Retina (tissue), 1 donor: Measurements from ENCODE around the gene ZC3HAV1L.
A peak's percentile ranks its signal among the peaks of the same experiment; 100 is the strongest.
"Not testable (repeated sequence)": the region's sequence is repeated elsewhere in the genome, so short reads cannot be mapped to it uniquely, and the experiment has no call there.

Experiments
- DNase-seq: peaks from one replicate; pipeline ENCODE4 v3.0.0-alpha.2; 2016

ZC3HAV1L gene

GRCh38 chr7:139051655-139052054 is 15.8 kb upstream of the ZC3HAV1L start:
- no peak for DNase-seq

DNA sequence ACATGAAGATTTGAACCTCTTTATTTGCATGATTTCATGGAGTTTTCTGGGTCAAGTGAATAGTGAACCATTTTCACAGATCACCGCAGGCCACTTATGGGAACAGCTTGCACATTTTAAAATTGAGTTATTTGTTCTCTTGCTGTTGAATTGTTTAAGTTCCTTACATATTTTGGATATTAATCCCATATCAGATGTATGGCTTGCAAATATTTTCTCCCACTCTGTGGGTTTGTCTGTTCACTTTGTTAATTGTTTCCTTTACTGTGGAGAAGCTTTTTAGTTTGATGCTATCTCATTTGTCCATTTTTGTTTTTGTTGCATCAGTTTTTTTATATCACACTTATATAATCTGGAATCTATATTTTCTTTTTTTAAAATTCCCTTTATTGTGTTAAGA is 14.1 kb upstream of the ZC3HAV1L start:
- no peak for DNase-seq

DNA sequence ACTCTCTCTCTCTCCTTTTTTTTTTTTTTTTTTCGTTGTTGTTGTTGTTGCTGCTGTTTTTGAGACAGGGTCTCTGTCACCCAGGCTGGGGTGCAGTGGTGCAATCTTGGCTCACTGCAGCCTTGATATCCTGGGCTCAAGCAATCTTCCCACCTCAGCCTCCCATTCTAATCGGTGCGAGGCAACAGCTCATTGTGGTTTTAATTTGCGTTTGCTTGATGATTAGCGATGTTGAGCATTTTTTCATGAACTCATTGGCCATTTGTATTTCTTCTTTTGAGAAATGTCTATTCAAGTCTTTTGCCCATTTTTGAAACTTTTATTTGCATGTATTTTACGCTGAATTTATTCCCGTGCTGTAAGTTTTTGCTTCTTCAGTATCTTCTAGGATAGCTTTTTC is 13.3 kb upstream of the ZC3HAV1L start:
- no peak for DNase-seq

DNA sequence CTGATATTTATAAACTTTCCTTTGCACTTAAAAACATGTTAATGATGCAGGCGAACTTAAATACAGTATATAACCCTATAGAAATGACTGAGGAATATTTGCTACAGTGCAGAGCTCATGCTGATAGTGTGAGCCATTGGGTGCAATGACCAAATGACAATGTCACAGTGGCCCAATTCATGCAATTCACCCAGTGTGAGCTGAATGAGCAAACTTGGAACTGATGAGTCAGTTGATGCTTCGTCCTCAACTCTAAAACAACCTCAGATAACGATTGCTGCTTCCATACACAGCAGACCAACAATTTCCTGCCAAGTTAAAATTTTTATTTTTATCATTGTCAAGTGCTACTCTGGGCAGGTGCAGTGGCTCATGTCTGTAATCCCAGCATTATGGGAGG is 12.1 kb upstream of the ZC3HAV1L start:
- DNase-seq = no peak

DNA sequence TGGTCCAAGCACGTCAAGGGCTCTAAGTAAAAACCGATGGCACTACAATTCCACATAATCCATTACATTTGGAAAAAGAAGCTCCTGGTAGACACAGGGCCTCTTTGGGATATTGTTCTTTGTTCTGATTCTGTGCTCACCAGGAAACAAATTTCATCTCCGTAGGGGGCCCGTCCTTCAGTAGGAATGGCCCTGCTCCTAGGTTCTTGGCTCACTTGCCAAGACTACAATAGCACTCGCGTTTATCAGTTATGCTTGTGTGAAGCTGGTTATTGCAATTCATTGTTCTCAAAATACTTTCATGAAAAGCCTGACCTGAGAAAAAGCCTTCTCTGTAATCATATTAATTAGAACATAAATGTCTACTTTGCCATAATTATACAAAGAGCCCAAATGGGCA is 10.3 kb upstream of the ZC3HAV1L start:
- DNase-seq = peak; percentile 53

- no peak for DNase-seq
Observed at GRCh38 chr7:139044813-139045794, 9.3 kb upstream of the ZC3HAV1L start.

DNA sequence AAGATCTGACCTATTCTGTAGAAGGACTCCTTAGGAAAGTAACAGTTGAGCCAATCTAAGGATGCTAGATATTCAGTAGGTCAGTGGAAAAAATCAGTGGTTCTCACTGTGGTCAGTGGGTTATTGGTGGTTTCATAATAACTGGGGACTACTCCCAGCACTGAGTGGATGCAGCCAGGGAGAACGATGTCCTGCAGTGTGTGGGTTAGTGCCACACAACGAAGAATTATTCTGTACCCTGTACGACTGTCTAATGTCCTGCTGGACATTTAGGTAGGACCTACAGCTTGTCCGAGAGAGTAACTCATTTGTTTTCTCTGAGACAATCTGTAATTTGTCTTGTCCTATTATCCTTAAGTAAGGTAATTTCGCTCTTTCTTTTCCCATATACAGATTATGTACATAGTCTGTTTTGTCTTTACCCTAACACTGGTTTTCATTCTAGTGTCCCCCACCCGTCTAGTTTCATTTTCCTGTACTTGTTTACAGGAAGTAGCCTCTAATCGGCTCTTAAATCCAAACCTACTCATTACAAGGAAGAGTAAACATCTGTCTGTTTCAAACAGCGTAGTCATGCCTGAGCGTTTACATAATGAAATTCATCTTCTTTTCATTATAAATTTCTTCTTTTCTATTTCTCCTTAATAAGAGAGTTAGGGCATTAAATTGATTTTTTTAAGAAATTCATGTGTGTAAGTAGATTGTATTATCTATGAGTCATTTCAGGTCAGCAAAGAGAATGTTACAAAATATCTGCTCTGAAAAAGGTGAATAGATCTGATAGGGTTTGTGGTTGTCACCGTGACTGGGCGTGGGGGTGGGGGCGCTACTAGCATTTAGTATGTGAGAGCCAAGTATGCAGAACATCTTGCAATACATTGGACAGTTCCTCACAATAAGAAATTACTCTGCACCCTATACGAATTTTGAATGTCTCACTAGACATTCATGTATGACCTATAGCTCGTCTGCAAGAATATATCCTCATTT is 8.3 kb upstream of the ZC3HAV1L start:
- no peak for DNase-seq

DNA sequence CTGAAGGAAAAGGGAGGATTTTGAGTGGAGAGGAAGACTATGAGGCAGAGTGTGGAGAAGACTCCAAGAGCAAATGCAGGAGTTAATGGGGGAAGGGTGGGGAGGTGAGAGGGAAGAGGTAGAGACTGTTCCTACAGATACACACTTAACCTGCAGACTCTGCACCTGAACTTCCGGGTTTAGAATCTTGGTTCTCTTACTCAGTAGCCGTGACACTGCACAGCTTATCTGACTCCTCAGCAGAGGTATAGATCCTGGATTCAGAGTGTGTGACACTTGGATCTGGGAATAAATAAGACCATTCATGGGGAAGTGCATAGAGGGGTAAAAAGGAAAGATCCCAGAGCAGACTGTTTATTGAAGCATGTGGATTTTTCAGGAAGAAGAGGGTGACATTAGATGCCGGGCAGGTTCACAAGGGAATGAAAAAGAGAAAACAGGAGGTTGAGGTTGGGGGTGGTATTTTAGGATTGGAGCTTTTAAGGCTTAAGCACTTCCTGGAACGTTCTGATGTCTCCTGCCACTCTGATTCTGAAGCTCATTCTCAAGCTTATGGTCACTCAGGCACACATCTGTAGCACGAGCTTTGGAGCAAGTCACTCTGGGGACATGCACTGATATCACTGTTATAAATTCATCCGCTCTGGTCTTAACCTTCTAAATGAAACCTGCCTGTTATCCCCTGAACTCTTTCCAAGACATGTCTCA is 5.7 kb upstream of the ZC3HAV1L start:
- DNase-seq = no peak

DNA sequence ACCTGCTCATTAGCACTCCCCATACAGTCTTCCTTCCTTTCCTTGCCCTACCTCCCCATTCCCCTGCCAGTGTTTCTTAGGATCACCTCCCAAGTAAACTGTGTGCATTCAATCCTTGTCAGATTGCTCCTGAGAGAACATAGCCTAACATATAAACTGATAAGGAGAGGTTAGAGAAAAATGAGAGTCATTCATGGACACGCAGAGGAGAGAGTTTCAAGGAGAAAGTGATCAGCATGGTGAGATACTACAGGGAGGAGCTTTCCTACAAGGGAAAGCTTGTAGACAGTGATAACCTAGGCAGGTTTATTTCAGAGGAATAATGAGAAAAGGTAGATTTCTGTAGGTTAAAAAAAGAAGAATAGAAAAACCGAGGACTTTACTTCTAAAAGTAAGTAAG is 2.8 kb upstream of the ZC3HAV1L start:
- no peak for DNase-seq

GRCh38 chr7:139036901-139037300 is 1.1 kb upstream of the ZC3HAV1L start:
- no peak for DNase-seq

- DNase-seq = peak; percentile 67
Observed at GRCh38 chr7:139034855-139035585, 822 bp downstream of the ZC3HAV1L start.

GRCh38 chr7:139034336-139034735 is 1.5 kb downstream of the ZC3HAV1L start:
- no peak for DNase-seq

DNA sequence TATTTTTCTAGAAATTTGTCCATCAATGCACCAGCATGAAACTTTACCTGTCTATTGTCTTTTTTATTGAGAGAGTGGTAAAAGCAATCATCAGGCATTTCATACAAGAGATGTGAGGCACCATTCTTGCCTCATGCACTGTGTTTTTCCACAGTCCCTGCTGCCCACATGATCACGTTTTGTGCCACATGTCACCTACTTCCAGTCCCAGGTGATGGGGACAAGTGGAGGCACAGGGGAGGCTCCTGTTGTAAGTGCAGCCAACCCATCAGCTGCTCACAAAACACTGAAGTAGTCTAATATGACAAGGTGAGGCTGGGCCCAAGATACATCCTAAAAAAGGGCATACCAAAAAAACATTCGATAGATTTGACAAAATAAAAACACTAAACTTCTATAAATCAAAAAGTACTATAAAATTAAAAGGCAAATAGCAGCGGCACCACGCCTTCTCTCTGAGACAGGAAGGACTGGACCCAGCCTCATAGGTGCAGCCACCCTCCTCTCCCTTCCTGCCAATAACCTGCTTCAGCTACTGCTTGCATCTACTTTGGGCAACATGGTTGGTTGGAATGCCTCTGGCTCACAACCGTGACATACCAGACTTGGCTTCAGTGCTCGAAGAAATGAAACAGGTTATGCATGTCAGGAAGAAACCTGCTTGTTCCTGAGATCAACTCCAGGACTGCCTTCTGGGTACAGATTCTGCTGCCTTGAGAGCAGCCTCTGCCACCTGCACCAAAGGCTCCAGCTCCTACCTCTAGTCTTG is 2.3 kb downstream of the ZC3HAV1L start:
- no peak for DNase-seq

DNA sequence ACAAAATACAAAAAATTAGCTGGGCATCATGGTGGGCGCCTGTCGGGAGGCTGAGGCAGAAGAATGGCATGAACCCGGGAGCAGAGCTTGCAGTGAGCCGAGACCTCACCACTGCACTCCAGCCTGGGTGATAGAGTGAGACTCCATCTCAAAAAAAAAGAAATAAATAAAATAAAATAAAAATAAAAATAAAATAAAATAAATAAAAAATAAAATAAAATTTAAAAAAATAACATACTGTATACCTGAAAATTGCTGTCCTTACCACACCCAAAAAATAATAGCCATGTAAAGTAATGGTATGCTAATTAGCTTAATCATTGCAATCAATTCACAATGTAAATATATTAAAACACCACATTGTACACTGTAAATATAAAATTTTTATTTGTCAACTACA is 3.4 kb downstream of the ZC3HAV1L start:
- DNase-seq = no peak

DNA sequence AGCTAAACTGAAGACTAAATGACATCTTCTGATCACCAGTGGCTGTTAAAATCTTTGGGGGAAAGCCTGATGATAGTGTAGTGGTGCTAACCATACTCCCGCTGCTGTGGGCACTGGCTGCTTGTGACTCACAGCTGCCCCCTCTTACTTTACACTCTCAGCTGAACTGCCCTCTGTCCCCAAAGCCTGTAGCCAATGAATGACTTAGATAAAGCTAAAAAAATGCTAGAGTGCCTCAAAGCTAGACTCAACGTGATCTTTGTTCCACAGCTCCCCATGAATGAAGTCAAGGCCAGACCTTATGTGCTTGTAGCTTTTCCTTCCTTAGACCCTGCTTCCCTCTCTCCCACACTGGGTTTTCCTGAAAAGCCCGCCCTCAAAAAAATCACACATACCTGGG is 6.5 kb downstream of the ZC3HAV1L start:
- DNase-seq = no peak

DNA sequence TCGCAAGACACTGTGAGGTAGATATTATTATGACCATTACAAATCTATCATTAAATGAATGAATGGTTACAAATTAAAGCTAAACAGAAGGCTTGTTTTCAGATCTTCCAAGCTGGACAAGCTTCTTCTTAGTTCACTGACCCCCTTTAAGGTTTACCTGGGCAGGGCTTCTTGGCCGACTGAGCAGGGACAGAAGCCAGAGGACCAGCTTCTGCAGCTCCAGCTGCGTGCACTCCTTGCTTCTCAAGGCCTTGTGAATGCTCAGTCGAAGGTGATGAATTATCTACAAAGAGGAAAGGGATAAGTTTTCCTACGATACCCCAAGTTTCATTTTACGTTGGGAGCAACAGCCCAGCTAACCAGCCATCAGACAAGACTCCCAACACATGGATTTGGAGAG is 9.3 kb downstream of the ZC3HAV1L start:
- no peak for DNase-seq

GRCh38 chr7:139025861-139026260 is 10.0 kb downstream of the ZC3HAV1L start:
- not testable (repeated sequence) for DNase-seq

GRCh38 chr7:139023076-139023475 is 12.8 kb downstream of the ZC3HAV1L start:
- DNase-seq = no peak

DNA sequence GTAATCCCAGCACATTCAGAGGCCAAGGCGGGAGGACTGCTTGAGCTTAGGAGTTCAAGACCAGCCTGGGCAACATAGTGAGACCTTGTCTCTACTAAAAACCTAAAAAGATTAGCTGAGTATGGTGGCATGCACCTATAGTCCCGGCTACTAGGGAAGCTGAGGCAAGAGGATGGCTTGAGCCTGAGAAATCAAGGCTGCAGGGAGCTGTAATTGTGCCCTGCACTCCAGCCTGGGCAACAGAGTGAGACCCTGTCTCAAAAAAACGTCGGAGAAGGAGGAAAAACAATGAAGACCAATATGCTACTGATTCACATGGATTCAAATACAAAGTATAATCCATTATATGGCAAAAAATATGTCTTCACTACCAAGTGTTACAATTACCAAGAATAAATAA is 13.6 kb downstream of the ZC3HAV1L start:
- DNase-seq = no peak

DNA sequence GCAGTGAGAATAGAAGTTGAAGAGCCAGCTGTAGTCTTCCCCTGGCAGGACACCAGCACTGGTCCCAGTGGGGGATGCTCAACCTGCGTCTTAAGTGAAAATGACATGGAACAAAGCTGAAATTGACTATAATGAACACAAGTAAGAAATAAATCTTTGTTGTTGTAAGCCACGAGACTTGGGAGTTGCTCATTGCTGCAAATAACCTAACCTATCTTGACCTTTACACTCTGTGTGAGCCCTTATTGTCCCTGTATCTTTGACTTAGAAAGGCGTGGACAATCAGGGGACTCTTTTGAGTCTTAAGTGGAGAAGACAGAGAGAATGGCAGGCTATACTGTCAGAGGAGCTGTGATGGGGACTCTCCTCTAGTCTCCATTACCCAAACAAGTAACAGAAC is 16.9 kb downstream of the ZC3HAV1L start:
- no peak for DNase-seq

GRCh38 chr7:139016931-139017511 is 18.8 kb downstream of the ZC3HAV1L start:
- DNase-seq = peak; percentile 69
